HG03469 (cell line): ENCODE measurements around the gene PLXDC2.

Experiments
- ATAC-seq: cut with Tn5 transposase; IDR thresholded peaks from one replicate; pipeline ENCODE4 v1.9.1; 2021; ENCODE audit warnings: mild to moderate bottlenecking, moderate library complexity, moderate number of reproducible peaks; ENCODE audit not compliant: unreplicated experiment

The PLXDC2 gene

GRCh38 chr10:19904202-19904661 is 88.0 kb downstream of the PLXDC2 start:
- ATAC-seq, result no peak

GRCh38 chr10:19906108-19906791 is 90.0 kb downstream of the PLXDC2 start:
- no peak for ATAC-seq

- ATAC-seq, result no peak
Observed at GRCh38 chr10:19908991-19909696, 92.9 kb downstream of the PLXDC2 start.

GRCh38 chr10:19911886-19912285 is 95.7 kb downstream of the PLXDC2 start:
- no peak for ATAC-seq

- no peak for ATAC-seq
Observed at GRCh38 chr10:19913987-19914386, 97.8 kb downstream of the PLXDC2 start.

- no peak for ATAC-seq
Observed at GRCh38 chr10:19915125-19915524, 98.9 kb downstream of the PLXDC2 start.

- ATAC-seq, result no peak
Observed at GRCh38 chr10:19915816-19916215, 99.6 kb downstream of the PLXDC2 start.

GRCh38 chr10:19917751-19918478 is 101.7 kb downstream of the PLXDC2 start:
- no peak for ATAC-seq

- ATAC-seq, result no peak
Observed at GRCh38 chr10:19918794-19919193, 102.6 kb downstream of the PLXDC2 start.

GRCh38 chr10:19919671-19920070 is 103.4 kb downstream of the PLXDC2 start:
- no peak for ATAC-seq

- no peak for ATAC-seq
Observed at GRCh38 chr10:19920075-19920726, 104.0 kb downstream of the PLXDC2 start.

- no peak for ATAC-seq
Observed at GRCh38 chr10:19921300-19922140, 105.3 kb downstream of the PLXDC2 start.

GRCh38 chr10:19922236-19922963 is 106.2 kb downstream of the PLXDC2 start:
- ATAC-seq, result no peak

- no peak for ATAC-seq
Observed at GRCh38 chr10:19925064-19925463, 108.8 kb downstream of the PLXDC2 start.

- ATAC-seq, result no peak
Observed at GRCh38 chr10:19928936-19929335, 112.7 kb downstream of the PLXDC2 start.

GRCh38 chr10:19929506-19930140 is 113.4 kb downstream of the PLXDC2 start:
- ATAC-seq, result no peak

- ATAC-seq, result no peak
Observed at GRCh38 chr10:19930936-19931893, 115.0 kb downstream of the PLXDC2 start.
